GM19043 (cell line): ENCODE measurements around the gene SLC33A1.

Source experiments
- ATAC-seq: cut with Tn5 transposase; IDR thresholded peaks from one replicate; pipeline ENCODE4 v1.9.1; 2021; ENCODE audit warnings: low read depth; ENCODE audit not compliant: unreplicated experiment

SLC33A1 gene

DNA sequence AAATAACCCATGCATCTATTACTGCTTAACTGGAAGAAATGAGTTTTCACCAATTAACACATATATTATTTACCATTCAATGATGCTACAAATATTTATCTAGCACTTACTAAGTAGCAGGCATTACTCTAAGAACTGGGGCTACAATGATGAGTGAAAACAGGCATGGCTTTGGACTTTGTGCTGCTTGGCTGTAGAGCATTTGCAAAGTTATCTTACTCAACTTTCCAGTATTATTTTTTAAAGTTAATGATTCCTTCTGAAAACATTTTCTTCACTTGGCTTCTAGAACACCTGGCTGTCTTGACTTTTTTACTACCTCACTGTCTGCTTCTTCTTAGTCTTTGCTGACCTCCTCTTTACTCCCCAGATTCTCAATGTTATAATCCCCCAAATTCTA, 49.9 kb downstream of the SLC33A1 start:
- no peak for ATAC-seq

DNA sequence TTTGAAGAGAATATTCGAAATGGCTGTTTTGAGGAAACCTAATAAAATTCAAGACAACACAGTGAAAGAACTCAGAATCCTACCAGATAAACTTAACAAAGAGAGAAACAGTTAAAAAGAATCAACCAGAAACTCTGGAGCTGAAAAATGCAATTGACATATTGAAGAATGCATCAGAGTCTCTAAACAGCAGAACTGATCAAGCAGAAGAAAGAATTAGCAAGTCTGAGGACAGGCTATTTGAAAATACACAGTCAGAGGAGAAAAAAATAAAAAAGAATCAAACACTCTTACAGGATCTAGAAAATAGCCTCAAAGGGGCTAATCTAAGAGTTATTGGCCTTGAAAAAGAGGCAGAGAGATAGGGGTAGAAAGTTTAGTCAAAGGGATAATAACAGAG, 61.7 kb downstream of the SLC33A1 start:
- no peak for ATAC-seq

DNA sequence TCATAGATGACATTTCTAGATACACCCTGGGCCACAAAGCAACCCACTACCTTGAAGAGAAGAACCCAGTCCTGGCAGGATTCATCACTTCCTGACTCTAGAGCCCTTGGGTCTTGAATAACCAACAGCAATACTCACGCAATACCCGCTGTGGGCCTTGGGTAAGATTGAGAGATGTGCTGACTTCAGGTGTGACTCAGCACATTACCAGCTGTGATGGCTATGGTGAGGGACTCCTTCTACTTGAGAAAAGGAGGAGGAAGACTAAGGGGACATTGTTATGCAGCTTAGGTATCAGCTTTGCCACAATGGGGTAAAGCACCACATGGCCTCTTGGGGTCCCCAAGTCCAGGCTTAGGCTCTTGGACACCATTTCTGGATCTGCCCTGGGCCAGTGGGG, 63.0 kb downstream of the SLC33A1 start:
- no peak for ATAC-seq

DNA sequence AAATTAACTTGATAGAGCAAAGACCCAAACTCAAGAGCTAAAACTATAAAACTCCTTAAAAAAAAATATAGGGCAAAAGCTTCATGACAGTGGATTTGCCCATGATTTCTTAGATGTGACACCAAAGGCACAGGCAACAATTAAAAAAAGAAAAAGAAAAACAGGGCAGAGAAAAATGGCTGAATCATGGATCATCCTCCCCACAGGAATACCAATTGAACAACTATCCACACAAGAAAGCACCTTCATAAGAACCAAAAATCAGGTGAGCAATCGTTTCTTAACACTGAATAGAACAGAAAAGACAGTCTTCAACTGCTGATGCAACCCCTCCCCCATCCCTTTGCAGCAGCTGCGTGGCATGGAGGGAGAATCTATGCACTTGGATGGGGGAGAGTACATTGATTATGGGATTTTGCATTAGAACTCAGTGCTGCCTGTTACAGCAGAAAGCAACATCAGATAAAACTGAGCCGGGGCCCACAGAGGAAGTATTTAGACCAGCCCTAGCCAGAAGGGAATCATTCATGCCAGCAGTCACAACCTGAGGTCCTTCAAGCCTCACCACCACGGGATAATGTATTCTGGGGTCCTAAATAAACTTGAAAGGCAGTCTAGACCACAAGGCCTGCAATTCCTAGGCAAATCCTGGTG, 63.8 kb downstream of the SLC33A1 start:
- ATAC-seq = no peak

DNA sequence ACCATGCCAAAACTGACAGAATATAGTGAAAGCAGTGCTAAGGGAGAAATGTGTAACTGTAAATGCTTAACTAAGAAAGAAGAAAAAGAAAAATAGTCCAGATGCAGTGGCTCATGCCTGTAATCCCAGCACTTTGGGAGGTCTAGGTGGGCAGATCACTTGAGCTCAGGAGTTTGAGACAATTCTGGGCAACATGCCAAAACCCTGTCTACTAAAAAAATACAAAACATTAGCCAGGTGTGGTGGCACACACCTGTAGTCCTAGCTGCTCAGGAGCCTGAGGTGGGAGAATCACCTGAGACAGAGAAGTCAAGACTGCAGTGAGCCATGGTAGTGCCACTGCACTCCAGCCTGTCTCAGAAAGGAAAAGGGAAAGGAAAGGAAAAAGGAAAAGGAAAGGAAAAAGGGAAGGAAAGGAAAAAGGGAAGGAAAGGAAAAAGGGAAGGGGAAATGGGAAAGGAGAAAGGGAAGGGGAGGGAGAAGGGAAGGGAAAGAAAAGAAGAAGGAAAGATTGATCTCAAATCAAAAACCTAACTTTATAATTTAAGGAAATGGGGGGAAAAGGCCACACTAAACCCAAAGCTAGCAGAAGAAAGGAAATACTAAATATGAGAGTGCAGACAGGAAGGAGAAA, 68.4 kb downstream of the SLC33A1 start:
- ATAC-seq = no peak

DNA sequence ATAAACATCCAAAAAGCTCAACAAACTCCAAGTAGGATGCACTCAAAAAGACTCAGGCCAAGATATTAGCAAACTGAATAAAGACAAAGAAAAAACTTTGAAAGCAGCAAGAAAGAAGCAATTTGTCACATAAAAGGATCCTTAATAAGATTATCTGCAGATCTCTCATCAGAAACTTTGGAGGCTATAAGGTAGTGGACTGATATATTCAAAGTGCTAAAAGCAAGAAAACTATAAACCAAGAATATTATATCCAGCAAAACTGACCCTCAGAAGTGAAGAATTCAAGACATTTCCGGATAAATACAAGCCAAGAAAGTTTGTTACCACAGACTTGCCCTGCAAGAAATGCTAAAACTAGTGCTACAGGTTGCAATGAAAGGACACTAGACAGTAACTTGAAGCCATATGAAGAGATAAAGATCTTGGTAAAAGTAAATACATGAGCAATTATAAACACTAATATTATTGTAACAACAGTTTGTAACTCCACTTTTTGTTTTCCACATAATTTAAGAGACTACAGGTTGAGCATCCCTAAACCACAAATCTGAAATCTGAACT, 71.8 kb downstream of the SLC33A1 start:
- ATAC-seq = no peak

DNA sequence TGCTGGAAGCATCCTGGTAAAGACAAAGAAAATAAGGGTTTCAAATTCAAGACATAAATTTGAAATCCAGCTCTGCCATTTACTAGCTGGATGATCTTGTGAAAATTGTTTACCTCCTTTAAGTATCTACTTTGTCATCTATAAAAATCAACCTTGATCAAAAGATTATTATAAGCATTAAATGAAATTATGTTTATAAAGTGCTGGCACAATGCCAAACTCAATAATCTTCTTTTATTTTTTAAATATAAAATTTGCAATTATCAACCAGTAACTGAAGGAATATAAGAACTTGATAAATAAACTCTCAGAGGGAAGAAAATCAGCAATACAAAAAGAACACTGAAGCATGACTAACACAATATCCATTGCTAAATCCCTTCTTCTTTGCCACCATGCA, 73.9 kb downstream of the SLC33A1 start:
- no peak for ATAC-seq

DNA sequence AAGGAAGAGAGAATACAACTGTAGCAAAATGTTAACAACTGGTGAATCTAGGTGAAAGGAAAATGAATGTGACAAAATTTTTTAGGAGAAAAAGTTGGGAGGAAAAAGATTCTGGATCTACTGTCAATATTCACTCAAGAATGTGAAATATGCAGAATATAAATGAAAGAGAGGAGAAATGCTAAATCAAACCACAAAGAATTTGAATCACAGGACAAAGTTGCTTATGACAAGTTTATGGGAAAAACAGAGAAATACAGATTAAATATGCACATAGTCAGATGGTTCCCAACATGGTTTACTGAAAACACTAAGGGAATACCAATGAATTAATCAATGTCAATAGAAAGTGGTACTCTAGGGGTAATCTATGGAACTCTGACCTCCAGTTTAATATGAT, 75.8 kb downstream of the SLC33A1 start:
- no peak for ATAC-seq

DNA sequence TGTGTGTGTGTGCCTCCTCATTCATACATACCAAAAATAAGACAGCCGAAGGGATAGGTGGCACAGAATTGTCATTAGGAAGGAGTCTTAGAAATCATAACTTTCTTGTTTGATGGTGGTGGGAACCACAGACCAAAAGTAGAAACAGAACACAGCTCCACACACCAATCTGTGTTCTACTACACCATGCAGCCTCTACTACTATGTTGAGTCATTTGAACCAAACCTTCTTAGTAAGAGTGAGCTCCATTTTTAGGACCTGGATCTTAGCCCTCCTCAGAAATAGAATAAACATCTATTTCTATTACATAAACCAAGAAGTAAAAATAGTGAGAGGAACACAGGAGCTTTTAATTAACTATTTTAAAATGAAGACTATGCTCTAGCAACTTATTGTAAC, 81.4 kb downstream of the SLC33A1 start:
- no peak for ATAC-seq

DNA sequence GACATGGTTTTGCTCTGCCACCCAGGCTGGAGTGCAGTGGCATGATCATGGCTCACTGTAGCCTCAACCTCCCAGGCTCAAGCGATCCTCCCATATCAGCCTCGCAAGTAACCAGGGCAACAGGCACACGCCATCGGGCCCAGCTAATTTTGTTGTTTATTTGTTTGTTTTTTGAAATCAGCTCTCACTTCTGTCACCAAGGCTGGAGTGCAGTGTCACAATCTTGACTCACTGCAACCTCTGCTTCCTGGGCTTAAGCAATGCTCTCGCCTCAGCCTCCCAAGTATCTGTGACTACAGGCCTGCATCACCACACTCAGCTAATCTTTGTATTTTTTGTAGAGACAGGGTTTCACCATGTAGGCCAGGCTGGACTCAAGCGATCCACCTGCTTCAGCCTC, 83.1 kb downstream of the SLC33A1 start:
- ATAC-seq = no peak
